ENCODE measurements around the gene RGS9.

RGS9 gene

GRCh38 chr17:65190467-65191097 is 53.4 kb downstream of the RGS9 start:
- Histone ChIP-seq H3K27me3 (ENCODE audit: low read length) (no peaks in the 10 kb centered on the region), H3K9me3 (ENCODE audit: insufficient read depth, low read length) (no peaks in the 10 kb centered on the region), H2AFZ (ENCODE audit: low read depth, low read length, severe bottlenecking) (no peak overlapping the region), H4K20me1 (ENCODE audit: low read depth, low read length) (no peaks in the 10 kb centered on the region), H3K79me2 (ENCODE audit: insufficient read depth, low read length) (no peaks in the 10 kb centered on the region), H3K4me2 (ENCODE audit: low read depth, low read length, poor library complexity, severe bottlenecking) (no peak overlapping the region), H3K9me2 (replicated peaks; ENCODE audit: insufficient read depth, low read length) (no peaks in the 10 kb centered on the region), H3K4me3 (ENCODE audit: insufficient read depth, low read length, poor library complexity, severe bottlenecking) (no peak overlapping the region), H3K9ac (ENCODE audit: low read length) (no peak overlapping the region), H3F3A (ENCODE audit: insufficient read depth) (no peaks in the 10 kb centered on the region), H3K27ac (ENCODE audit: low read depth, low read length) (no peak overlapping the region), H3K36me3 (ENCODE audit: low read length) (no peaks in the 10 kb centered on the region)
- TF ChIP-seq CTCF (IDR thresholded peaks at IDR 0.05; ENCODE audit: insufficient read depth, low read length, poor library complexity, severe bottlenecking) = no peak
- no peak for TF ChIP-seq EZH2phosphoT487 (conservative IDR thresholded peaks at IDR 0.05; ENCODE audit: low read length)

GRCh38 chr17:65191811-65192740 is 54.9 kb downstream of the RGS9 start:
- no peaks in the 10 kb centered on the region for H3F3A ChIP-seq (ENCODE audit: insufficient read depth)
- H3K4me2 ChIP-seq (ENCODE audit: low read depth, low read length, poor library complexity, severe bottlenecking) = no peak overlapping the region
- H3K36me3 ChIP-seq (ENCODE audit: low read length) = no peaks in the 10 kb centered on the region
- no peak overlapping the region for H3K27ac ChIP-seq (ENCODE audit: low read depth, low read length)
- H3K27me3 ChIP-seq (ENCODE audit: low read length) = no peaks in the 10 kb centered on the region
- no peak overlapping the region for H3K4me3 ChIP-seq (ENCODE audit: insufficient read depth, low read length, poor library complexity, severe bottlenecking)
- no peak for TF ChIP-seq CTCF (IDR thresholded peaks at IDR 0.05; ENCODE audit: insufficient read depth, low read length, poor library complexity, severe bottlenecking)
- no peak overlapping the region for H3K9ac ChIP-seq (ENCODE audit: low read length)
- no peaks in the 10 kb centered on the region for H3K9me3 ChIP-seq (ENCODE audit: insufficient read depth, low read length)
- H3K79me2 ChIP-seq (ENCODE audit: insufficient read depth, low read length) = no peaks in the 10 kb centered on the region
- no peak overlapping the region for H2AFZ ChIP-seq (ENCODE audit: low read depth, low read length, severe bottlenecking)
- H3K9me2 ChIP-seq (replicated peaks; ENCODE audit: insufficient read depth, low read length) = no peaks in the 10 kb centered on the region
- H4K20me1 ChIP-seq (ENCODE audit: low read depth, low read length) = no peaks in the 10 kb centered on the region

GRCh38 chr17:65193305-65193704 is 56.1 kb downstream of the RGS9 start:
- Histone ChIP-seq H3F3A (ENCODE audit: insufficient read depth) (no peaks in the 10 kb centered on the region), H3K79me2 (ENCODE audit: insufficient read depth, low read length) (no peaks in the 10 kb centered on the region), H3K36me3 (ENCODE audit: low read length) (no peaks in the 10 kb centered on the region), H3K4me2 (ENCODE audit: low read depth, low read length, poor library complexity, severe bottlenecking) (no peak overlapping the region), H3K4me3 (ENCODE audit: insufficient read depth, low read length, poor library complexity, severe bottlenecking) (no peak overlapping the region), H3K9me3 (ENCODE audit: insufficient read depth, low read length) (no peaks in the 10 kb centered on the region), H2AFZ (ENCODE audit: low read depth, low read length, severe bottlenecking) (no peak overlapping the region), H3K27me3 (ENCODE audit: low read length) (no peaks in the 10 kb centered on the region), H3K9me2 (replicated peaks; ENCODE audit: insufficient read depth, low read length) (no peaks in the 10 kb centered on the region), H3K27ac (ENCODE audit: low read depth, low read length) (no peak overlapping the region), H3K9ac (ENCODE audit: low read length) (no peak overlapping the region), H4K20me1 (ENCODE audit: low read depth, low read length) (no peaks in the 10 kb centered on the region)
- TF ChIP-seq CTCF (IDR thresholded peaks at IDR 0.05; ENCODE audit: insufficient read depth, low read length, poor library complexity, severe bottlenecking) (no peak), EZH2phosphoT487 (conservative IDR thresholded peaks at IDR 0.05; ENCODE audit: low read length) (no peak)

All from SU-DHL-6 (cell line).